Measurements from ENCODE around the gene LARGE1. TPM values are rescaled to one million over a fixed set of nuclear protein-coding genes. Genes with fewer than 3 reads are reported as not detected.

Gene LARGE1
- total RNA-seq, 1 experiment from 2014 or later, result 4.1 TPM

DNA sequence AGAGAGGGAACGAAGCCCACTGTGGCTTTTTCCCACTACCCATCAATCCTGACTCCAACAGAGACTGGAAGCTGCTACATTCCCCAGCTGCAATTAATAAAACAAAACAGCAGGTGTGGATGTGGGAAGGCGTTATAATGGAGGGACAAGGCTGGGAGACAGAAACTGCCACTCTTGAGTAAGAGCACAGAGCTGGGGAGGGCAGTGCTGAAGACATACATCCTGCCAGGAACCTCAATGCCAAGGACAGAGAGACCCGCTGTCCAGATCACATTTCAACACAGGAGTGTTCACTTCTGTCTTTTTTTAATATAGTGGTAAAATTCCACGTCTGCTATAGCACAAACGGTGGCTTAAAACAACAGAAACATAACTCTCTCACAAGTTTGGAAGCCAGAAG lies 94.5 kb downstream of the LARGE1 start:
- Histone ChIP-seq H3K4me3 (no peak overlapping the region), H3K27me3 (no peaks in the 10 kb centered on the region), H3K36me3 (no peaks in the 10 kb centered on the region), H3K9me3 (no peaks in the 10 kb centered on the region; the same call in 1 of the 2 replicates)
- no peak for DNase-seq

GRCh38 chr22:33823552-33823951 lies 96.7 kb downstream of the LARGE1 start:
- no peak overlapping the region for H3K4me3 ChIP-seq
- no peaks in the 10 kb centered on the region for H3K27me3 ChIP-seq
- no peak for DNase-seq
- H3K36me3 ChIP-seq, result no peaks in the 10 kb centered on the region
- H3K9me3 ChIP-seq, result no peaks in the 10 kb centered on the region; the same call in 1 of the 2 replicates

DNA sequence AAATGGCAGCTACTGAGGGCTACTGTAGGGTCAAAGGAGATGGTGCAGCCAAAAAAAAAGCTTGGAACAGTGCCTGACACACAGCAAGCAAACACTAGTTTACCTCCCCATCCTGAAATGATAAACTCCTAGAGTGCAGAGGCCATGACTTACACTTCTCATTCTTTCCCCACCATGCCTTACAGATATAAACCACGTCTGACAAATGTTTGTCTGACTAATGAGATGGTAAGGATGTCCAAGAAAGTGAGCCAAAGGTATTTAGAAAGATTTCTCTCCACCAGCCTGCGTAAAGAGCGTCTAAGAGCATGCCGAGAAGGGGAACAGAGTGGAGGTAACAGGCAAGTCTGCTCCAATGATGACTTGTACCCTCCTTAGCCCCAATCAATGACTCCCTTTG lies 99.0 kb downstream of the LARGE1 start:
- Histone ChIP-seq H3K27me3 (no peaks in the 10 kb centered on the region), H3K4me3 (no peak overlapping the region), H3K36me3 (no peaks in the 10 kb centered on the region), H3K9me3 (no peaks in the 10 kb centered on the region; the same call in 1 of the 2 replicates)
- no peak for DNase-seq

DNA sequence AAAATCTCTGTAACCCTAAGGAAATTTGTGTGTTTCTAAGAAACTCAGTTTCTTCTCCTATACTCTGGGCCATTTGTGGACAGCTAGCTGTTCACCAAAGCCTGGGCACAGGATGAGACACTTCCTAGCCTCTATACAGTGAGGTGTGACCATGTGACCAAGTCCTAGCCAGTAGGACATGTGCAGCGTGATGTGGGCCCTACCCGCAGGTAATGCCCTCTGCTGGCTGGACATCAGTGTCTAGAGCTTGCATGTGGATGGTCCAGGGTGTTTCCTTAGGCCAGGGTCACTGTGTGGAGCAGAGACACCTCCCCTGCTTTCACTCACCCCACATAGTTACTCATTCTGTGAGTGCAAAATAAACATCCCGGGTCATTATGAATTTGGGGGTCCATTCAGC lies 100.5 kb downstream of the LARGE1 start:
- DNase-seq, result no peak
- Histone ChIP-seq H3K27me3 (no peaks in the 10 kb centered on the region), H3K36me3 (no peaks in the 10 kb centered on the region), H3K9me3 (no peaks in the 10 kb centered on the region; the same call in 1 of the 2 replicates), H3K4me3 (no peak overlapping the region)

DNA sequence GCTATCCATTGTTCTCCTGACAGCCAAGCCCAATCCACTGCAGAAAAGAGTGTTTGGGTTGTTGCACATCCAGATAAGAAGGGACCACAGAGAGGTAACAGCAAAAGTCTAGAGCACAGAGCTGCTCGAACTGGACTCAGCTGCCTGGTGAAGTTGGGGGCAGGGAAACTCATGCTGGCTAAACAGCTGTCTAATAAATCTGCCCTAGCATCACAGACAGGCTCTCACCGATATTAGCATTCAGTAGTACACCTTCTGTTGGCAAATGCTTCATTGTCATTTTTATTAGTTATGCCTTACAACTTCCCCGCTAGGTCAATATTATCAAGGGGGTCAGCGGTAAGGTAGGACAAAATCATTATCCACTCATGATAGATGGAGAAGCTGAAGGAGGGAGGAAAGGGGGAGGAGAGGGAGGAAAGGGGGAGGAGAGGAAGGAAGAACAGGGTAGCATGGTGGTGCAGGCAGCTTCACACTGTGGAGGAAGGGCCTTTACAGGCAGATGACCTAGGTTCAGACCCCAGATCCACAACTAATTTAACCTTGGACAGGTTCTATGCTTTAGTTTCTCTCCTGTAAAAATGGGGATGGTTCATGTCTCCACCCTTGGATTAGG lies 102.7 kb downstream of the LARGE1 start:
- no peaks in the 10 kb centered on the region for H3K9me3 ChIP-seq
- DNase-seq, result no peak
- H3K27me3 ChIP-seq, result no peaks in the 10 kb centered on the region
- no peak overlapping the region for H3K4me3 ChIP-seq
- H3K36me3 ChIP-seq, result no peaks in the 10 kb centered on the region

DNA sequence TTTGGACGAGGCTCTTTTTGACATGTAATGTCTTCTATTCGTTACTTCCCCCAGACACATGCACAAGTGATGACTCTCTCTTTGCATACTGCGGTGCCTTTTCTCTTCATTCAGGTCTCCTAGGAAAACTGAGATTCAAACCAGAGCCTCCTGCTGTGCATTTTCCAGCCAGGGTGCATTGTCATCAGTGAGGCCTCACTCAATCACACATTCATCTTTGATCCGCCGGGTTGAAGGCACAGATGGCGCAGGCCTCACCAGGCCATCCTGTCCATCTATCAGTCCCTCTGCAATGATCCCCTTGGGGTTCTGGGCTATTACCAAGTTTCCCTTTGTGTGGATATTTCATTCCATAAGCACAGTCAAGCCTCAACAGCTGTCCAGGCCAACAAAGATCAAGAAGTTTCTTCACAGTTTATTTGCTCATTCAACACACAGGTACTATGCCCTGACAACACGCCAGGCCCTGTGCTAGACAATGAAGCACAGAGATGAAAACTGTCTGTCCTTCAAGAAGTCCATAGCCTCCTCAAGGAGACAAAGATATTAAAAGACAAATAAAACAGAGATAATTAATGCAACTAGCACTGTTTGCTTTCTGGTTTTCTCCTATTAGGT lies 107.8 kb downstream of the LARGE1 start:
- no peak for DNase-seq
- Histone ChIP-seq H3K27me3 (no peaks in the 10 kb centered on the region), H3K4me3 (no peak overlapping the region), H3K36me3 (no peaks in the 10 kb centered on the region), H3K9me3 (no peaks in the 10 kb centered on the region)

DNA sequence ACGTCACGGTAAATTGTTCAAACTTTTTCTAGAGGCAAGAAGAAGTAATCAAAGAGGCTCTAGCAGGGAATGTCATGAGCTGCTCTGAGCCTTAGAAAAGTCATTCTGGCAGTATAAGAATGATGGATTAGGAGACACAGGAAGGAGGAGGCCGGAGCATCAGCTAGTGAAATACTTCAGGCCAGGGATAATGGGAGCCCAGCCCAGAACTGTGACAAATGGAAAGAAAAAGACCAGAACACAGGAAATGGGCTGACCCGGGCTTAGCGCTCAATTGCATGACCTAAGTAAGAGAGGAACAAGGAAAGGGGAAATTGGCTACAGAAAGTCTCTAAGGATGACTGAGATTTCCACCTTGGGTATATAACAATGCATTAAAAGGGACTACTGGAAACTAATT lies 108.6 kb downstream of the LARGE1 start:
- H3K27me3 ChIP-seq, result no peaks in the 10 kb centered on the region
- no peaks in the 10 kb centered on the region for H3K9me3 ChIP-seq
- no peaks in the 10 kb centered on the region for H3K36me3 ChIP-seq
- peak; percentile 71 for DNase-seq
- no peak overlapping the region for H3K4me3 ChIP-seq

GRCh38 chr22:33811208-33811607 lies 109.1 kb downstream of the LARGE1 start:
- DNase-seq, result no peak
- no peaks in the 10 kb centered on the region for H3K36me3 ChIP-seq
- H3K4me3 ChIP-seq, result no peak overlapping the region
- no peaks in the 10 kb centered on the region for H3K9me3 ChIP-seq
- H3K27me3 ChIP-seq, result no peaks in the 10 kb centered on the region

DNA sequence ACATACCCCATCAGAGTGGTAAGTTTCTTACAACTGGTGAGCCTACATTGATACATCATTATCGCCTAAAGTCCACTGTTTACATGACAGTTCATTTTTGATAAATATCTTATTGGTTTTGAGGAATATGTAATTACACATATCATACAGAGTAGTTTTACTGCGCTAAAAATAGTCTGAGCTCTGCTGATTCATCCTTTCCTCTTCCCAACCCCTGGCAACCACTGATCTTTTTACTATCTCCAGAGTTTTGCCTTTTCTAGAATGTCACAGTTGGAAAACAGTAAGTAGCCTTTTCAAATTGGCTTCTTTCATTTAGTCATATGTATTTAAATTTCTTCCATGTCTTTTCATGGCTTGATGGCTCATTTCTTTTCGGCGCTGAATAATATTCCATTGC lies 112.8 kb downstream of the LARGE1 start:
- Histone ChIP-seq H3K36me3 (no peaks in the 10 kb centered on the region), H3K9me3 (no peaks in the 10 kb centered on the region), H3K27me3 (no peaks in the 10 kb centered on the region), H3K4me3 (no peak overlapping the region)
- DNase-seq, result no peak

DNA sequence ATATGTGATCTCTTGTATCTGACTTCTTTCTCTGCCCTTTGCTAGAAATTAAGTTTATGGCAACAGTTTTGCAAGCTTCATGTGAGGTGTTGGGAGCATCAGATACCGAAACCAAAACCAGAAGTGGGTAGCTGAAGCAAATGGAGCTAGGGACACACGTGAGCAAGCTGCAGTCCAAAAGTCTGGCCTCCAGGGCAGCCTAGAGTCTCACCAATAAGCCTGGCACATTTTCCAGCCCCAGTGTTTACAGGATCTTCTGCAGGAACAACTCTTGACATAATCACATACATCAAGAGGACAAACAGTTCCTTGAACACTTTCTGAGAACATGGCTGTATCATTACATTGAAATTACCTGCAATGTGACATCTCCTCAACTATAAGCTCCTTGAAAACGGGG lies 114.1 kb downstream of the LARGE1 start:
- DNase-seq, result no peak
- Histone ChIP-seq H3K27me3 (no peaks in the 10 kb centered on the region), H3K4me3 (no peak overlapping the region), H3K9me3 (no peaks in the 10 kb centered on the region), H3K36me3 (no peaks in the 10 kb centered on the region)

DNA sequence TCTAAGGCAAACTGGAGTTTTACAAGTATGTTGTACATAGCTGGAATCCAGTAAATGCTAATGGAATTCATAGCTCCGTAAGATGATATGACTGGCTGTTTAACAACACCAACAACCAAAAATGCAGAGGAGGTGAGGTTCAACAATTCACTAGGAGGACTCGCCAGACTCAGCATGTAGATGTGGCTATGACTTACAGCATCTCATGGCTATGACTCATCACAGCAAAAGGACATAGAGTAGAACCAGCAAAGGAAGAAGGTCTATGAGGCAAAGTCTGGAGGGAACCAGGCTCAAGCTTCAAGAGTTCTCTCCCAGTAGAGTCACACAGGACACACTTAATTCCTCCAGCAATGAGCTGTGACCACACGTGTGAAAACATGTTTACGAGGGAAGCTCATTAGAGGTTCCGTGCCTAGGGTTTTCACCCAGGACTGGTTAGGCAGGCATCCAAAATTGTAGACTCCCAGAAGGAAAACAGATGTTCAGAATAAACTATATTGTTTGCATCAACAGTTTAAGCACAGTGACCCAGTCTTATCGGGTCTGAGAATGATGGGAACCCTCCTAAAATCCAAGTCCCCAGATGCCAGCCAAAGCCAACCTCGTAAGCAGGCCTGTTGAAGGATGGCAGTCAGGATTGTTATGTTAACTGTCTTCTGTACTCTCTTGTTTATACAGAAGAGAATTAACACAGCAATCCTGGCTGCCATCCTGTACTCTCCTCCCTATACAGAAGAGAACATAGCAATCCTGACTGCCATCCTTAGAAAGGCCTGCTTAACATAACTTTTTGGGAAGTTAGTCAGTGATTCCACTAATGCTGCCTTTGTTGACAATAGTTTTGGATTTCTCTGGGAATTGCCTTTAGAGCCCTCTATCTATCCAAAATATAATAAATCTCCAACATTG lies 116.6 kb downstream of the LARGE1 start:
- DNase-seq, result peak; percentile 54
- Histone ChIP-seq H3K4me3 (no peak overlapping the region), H3K9me3 (0 out of 2 replicates have a peak, but pooled peaks cover 2% of the 10 kb centered on the region), H3K36me3 (no peaks in the 10 kb centered on the region), H3K27me3 (no peaks in the 10 kb centered on the region)

GRCh38 chr22:33798401-33798800 lies 121.9 kb downstream of the LARGE1 start:
- 0 out of 2 replicates have a peak, but pooled peaks cover 2% of the 10 kb centered on the region for H3K9me3 ChIP-seq
- H3K4me3 ChIP-seq, result no peak overlapping the region
- H3K27me3 ChIP-seq, result no peaks in the 10 kb centered on the region
- no peak for DNase-seq
- H3K36me3 ChIP-seq, result no peaks in the 10 kb centered on the region

GRCh38 chr22:33796494-33796893 lies 123.8 kb downstream of the LARGE1 start:
- no peak for DNase-seq
- no peak overlapping the region for H3K4me3 ChIP-seq

GRCh38 chr22:33793475-33793874 lies 126.8 kb downstream of the LARGE1 start:
- DNase-seq, result no peak
- Histone ChIP-seq H3K36me3 (no peaks in the 10 kb centered on the region), H3K27me3 (no peaks in the 10 kb centered on the region), H3K9me3 (peaks cover 8% of the 10 kb centered on the region), H3K4me3 (no peak overlapping the region)

More at GRCh38 chr22:33796494-33796893, 123.8 kb downstream of the LARGE1 start:
- H3K9me3 ChIP-seq, result 0 out of 2 replicates have a peak, but pooled peaks cover 2% of the 10 kb centered on the region
- H3K27me3 ChIP-seq, result no peaks in the 10 kb centered on the region
- H3K36me3 ChIP-seq, result no peaks in the 10 kb centered on the region

DNA sequence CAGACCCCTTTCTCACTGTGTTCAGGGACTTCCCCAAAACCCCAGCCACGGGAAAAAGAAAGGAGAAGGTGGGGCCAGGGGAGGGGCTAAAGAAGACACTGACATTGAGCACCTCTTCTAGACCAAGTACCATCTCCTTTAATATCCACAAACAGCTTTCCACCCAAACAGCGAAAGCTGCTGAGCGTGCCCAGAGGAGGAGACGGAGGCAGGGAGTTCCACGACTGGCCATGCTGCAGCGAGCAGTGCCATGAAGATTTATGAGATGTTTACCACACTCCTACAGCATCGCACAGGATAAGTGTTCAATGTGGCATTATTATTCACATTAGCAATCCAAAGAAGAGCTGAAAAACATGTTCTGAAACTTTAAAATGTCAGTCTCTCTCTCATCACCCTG lies 127.4 kb downstream of the LARGE1 start:
- peaks cover 13% of the 10 kb centered on the region for H3K9me3 ChIP-seq
- H3K27me3 ChIP-seq, result no peaks in the 10 kb centered on the region
- no peaks in the 10 kb centered on the region for H3K36me3 ChIP-seq
- no peak overlapping the region for H3K4me3 ChIP-seq
- DNase-seq, result no peak

- no peak for DNase-seq
- Histone ChIP-seq H3K27me3 (no peaks in the 10 kb centered on the region), H3K36me3 (no peaks in the 10 kb centered on the region), H3K4me3 (no peak overlapping the region), H3K9me3 (peaks cover 13% of the 10 kb centered on the region)
Observed at GRCh38 chr22:33789690-33790253, 130.5 kb downstream of the LARGE1 start.

DNA sequence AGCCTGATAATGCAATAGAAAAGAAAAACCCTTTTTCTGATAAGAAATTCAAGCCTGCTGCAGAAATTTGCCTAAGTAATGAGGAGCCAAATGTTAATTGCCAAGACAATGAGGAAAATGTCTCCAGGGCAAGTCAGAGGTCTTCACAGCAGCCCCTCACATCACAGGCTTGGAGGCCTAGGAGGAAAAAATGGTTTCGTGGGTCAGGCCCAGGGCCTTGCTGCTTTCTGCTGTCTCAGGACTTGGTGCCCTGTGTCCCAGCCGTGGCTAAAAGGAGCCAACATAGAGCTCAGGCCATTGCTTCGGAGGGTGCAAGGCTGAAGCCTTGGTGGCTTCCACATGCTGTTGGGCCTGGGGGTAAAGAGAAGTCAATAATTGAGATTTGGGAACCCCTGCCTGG lies 131.3 kb downstream of the LARGE1 start:
- Histone ChIP-seq H3K4me3 (no peak overlapping the region), H3K9me3 (peaks cover 13% of the 10 kb centered on the region), H3K36me3 (no peaks in the 10 kb centered on the region), H3K27me3 (no peaks in the 10 kb centered on the region)
- DNase-seq, result no peak
